Activated T-helper 1 cell treated with anti-CD3 and anti-CD28 coated beads, Interleukin-12 subunit alpha, Interleukin-12 subunit beta, Interleukin-2, Interleukin-4 antibody, amounts not matched to agents 30 ng/mL and 10 ng/mL and 1 ng/mL, durations not matched to agents 14 hours and 24 hours and 36 hours (primary cell): Measurements from ENCODE around the gene MEF2A. TPM values are rescaled to one million over a fixed set of nuclear protein-coding genes. Genes with fewer than 3 reads are reported as not detected.
A peak's percentile ranks its signal among the peaks of the same experiment; 100 is the strongest.

ENCODE experiments used
- DNase-seq: peaks from one replicate; pipeline ENCODE4 v3.0.0; 2021; ENCODE audit warnings: low spot score
- H3K27ac Mint-ChIP-seq: one replicate; pipeline ENCODE4 v1.8.0; 2021; ENCODE audit warnings: mild to moderate bottlenecking, mixed read lengths
- H3K27me3 Mint-ChIP-seq: one replicate; pipeline ENCODE4 v1.8.0; 2022; ENCODE audit warnings: mild to moderate bottlenecking, moderate library complexity, mixed read lengths; ENCODE audit not compliant: insufficient read depth
- H3K36me3 Mint-ChIP-seq: one replicate; pipeline ENCODE4 v1.8.0; 2021; ENCODE audit warnings: low read depth, mixed read lengths
- H3K4me1 Mint-ChIP-seq: one replicate; pipeline ENCODE4 v1.8.0; 2021; ENCODE audit warnings: low read depth, mixed read lengths
- H3K4me3 Mint-ChIP-seq: one replicate; pipeline ENCODE4 v1.8.0; 2021; ENCODE audit warnings: mild to moderate bottlenecking, moderate library complexity, mixed read lengths
- H3K9me3 Mint-ChIP-seq: one replicate; pipeline ENCODE4 v1.8.0; 2021; ENCODE audit warnings: mixed read lengths
- intact Hi-C: fragments of 100-400 bp; cut with micrococcal nuclease; formaldehyde crosslinking; loops from one replicate; pipeline ENCODE4 v1.15.1; 2024
- total RNA-seq: library from RNA; stranded (reverse); gene quantifications from 2 replicates; pipeline ENCODE4 v1.2.3, GENCODE V29; 2022

The MEF2A gene
- total RNA-seq, 1 donor from 2014 or later = 27.4 TPM

DNA sequence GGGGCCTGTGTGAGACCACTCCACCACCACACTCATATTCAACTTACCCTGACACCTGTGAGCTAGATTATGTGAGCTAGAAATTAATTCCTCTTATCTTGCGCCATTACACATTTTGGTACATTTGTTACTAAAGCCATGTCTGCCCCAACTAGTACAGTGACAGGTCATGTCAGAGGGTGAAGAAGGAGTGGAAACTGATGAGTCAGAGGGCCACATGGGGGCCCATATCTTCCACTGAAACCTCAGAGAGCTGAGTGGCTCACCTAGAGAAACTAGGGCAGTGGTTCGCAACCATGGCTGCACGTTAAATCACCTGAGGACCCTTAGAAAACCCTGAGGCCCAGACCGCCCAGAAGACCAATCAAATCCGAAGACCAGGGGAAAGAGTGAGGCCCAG lies 15.7 kb upstream of the MEF2A start:
- intact Hi-C loops = loop anchor here (5.0 kb wide), 1 partner anchor 48 kb away; no protein-coding TSS in a partner anchor
- Mint-ChIP-seq H3K4me3 (no peak overlapping the region), H3K4me1 (peaks cover 8% of the 10 kb centered on the region), H3K9me3 (peaks cover 2% of the 10 kb centered on the region), H3K27ac (peak overlapping the region; percentile 43), H3K36me3 (no peaks in the 10 kb centered on the region), H3K27me3 (peaks cover 3% of the 10 kb centered on the region)
- no peak for DNase-seq

GRCh38 chr15:99552111-99552510 lies 13.7 kb upstream of the MEF2A start:
- no peaks in the 10 kb centered on the region for H3K36me3 Mint-ChIP-seq
- peaks cover 6% of the 10 kb centered on the region for H3K27me3 Mint-ChIP-seq
- intact Hi-C loops = loop anchor here (5.0 kb wide), 1 partner anchor 50 kb away; no protein-coding TSS in a partner anchor
- no peak overlapping the region for H3K27ac Mint-ChIP-seq
- peaks cover 2% of the 10 kb centered on the region for H3K9me3 Mint-ChIP-seq
- H3K4me3 Mint-ChIP-seq = no peak overlapping the region
- peaks cover 8% of the 10 kb centered on the region for H3K4me1 Mint-ChIP-seq
- no peak for DNase-seq

DNA sequence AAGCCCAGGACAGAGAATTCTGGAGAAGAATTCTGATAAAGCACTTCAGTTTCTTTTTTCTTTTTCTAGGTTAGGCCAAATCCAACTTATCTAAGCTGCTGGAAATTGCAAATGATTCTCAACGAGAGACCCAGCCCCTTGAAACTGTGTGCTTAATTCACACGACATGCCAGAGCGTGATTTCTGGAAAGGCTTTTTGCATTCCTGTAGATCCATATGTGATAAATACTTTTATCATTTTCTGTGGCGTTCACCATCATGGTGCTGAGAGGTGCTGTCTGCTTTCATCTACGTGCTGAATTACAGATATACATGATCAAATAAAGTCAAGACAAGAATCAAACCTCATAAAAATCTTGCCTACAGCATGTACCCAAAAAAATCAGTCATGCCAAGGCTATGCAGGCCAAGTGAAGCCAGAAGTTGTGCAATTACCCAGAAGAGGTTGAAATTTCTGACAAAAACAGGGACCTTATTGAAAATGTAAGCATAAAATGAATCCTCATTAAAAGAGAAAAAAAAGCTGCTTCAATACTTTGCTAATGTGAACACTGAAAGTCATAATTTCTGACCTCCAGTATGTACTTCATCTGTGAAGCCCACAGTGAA lies 10.8 kb upstream of the MEF2A start:
- Mint-ChIP-seq H3K4me1 (peaks cover 5% of the 10 kb centered on the region), H3K27ac (no peak overlapping the region), H3K36me3 (no peaks in the 10 kb centered on the region), H3K27me3 (peaks cover 7% of the 10 kb centered on the region), H3K9me3 (peaks cover 2% of the 10 kb centered on the region), H3K4me3 (no peak overlapping the region)
- intact Hi-C loops = loop anchor here (5.0 kb wide), 1 partner anchor 53 kb away; no protein-coding TSS in a partner anchor
- no peak for DNase-seq

- intact Hi-C loops = no loop called here
- Mint-ChIP-seq H3K4me1 (no peaks in the 10 kb centered on the region), H3K4me3 (no peak overlapping the region), H3K36me3 (no peaks in the 10 kb centered on the region), H3K9me3 (no peaks in the 10 kb centered on the region), H3K27ac (no peak overlapping the region), H3K27me3 (peaks cover 7% of the 10 kb centered on the region)
- no peak for DNase-seq
Observed at GRCh38 chr15:99556011-99556410, 9.8 kb upstream of the MEF2A start.

- Mint-ChIP-seq H3K27ac (no peak overlapping the region), H3K36me3 (no peaks in the 10 kb centered on the region), H3K4me3 (no peak overlapping the region), H3K4me1 (no peaks in the 10 kb centered on the region), H3K9me3 (no peaks in the 10 kb centered on the region), H3K27me3 (peaks cover 7% of the 10 kb centered on the region)
- intact Hi-C loops = no loop called here
- no peak for DNase-seq
Observed at GRCh38 chr15:99556578-99556977, 9.2 kb upstream of the MEF2A start.

GRCh38 chr15:99558084-99558483 lies 7.7 kb upstream of the MEF2A start:
- Mint-ChIP-seq H3K36me3 (no peaks in the 10 kb centered on the region), H3K27ac (no peak overlapping the region), H3K27me3 (peaks cover 7% of the 10 kb centered on the region), H3K4me1 (peaks cover 12% of the 10 kb centered on the region), H3K9me3 (no peaks in the 10 kb centered on the region), H3K4me3 (no peak overlapping the region)
- no peak for DNase-seq
- intact Hi-C loops = no loop called here

GRCh38 chr15:99558571-99558970 lies 7.2 kb upstream of the MEF2A start:
- Mint-ChIP-seq H3K27me3 (peaks cover 7% of the 10 kb centered on the region), H3K9me3 (no peaks in the 10 kb centered on the region), H3K4me1 (peaks cover 12% of the 10 kb centered on the region), H3K27ac (no peak overlapping the region), H3K4me3 (no peak overlapping the region), H3K36me3 (no peaks in the 10 kb centered on the region)
- no peak for DNase-seq
- intact Hi-C loops = no loop called here

DNA sequence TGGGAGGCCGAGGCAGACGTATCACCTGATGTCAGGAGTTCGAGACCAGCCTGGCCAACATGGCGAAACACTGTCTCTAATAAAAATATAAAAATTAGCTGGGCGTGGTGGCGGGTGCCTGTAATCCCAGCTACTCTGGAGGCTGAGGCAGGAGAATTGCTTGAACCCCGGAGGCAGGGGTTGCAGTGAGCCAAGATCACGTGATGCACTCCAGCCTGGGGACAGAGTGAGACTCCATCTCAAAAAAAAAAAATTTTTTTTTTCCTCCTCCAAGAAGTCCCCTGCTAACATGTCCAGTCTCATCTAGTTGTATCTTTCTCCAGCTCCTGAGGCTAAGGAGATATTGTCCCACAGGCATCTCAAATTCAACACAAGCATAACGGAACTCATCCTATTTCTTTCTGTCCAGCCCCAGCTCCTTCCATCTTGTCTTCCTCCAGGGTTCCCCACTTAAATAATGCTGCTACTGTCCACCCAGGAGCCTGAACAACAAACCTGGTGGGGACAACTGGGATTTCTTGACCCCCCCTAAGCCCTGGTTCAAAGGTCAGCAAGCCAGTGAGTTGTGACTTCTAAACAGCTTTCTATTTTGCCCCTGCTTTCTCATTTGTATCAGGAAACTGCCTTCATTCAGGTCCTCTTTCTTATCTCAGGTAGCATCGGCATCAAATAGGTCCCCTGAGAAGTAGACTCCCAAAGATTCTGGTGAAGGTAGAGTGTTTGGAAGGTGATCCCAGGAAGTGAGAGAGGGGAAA lies 4.1 kb upstream of the MEF2A start:
- Mint-ChIP-seq H3K9me3 (no peaks in the 10 kb centered on the region), H3K4me1 (peaks cover 14% of the 10 kb centered on the region), H3K27ac (no peak overlapping the region), H3K36me3 (no peaks in the 10 kb centered on the region), H3K27me3 (peaks cover 9% of the 10 kb centered on the region), H3K4me3 (no peak overlapping the region)
- DNase-seq = no peak
- intact Hi-C loops = loop anchor here (10.0 kb wide), 1 partner anchor 1043 kb away; the partner anchor contains the start of genes ASB7 and LINS1

GRCh38 chr15:99562238-99562637 lies 3.5 kb upstream of the MEF2A start:
- no peaks in the 10 kb centered on the region for H3K36me3 Mint-ChIP-seq
- H3K4me3 Mint-ChIP-seq = no peak overlapping the region
- DNase-seq = no peak
- no peak overlapping the region for H3K27ac Mint-ChIP-seq
- H3K9me3 Mint-ChIP-seq = no peaks in the 10 kb centered on the region
- intact Hi-C loops = loop anchor here (10.0 kb wide), 1 partner anchor 1043 kb away; the partner anchor contains the start of genes ASB7 and LINS1
- H3K4me1 Mint-ChIP-seq = peaks cover 20% of the 10 kb centered on the region
- H3K27me3 Mint-ChIP-seq = peaks cover 9% of the 10 kb centered on the region

DNA sequence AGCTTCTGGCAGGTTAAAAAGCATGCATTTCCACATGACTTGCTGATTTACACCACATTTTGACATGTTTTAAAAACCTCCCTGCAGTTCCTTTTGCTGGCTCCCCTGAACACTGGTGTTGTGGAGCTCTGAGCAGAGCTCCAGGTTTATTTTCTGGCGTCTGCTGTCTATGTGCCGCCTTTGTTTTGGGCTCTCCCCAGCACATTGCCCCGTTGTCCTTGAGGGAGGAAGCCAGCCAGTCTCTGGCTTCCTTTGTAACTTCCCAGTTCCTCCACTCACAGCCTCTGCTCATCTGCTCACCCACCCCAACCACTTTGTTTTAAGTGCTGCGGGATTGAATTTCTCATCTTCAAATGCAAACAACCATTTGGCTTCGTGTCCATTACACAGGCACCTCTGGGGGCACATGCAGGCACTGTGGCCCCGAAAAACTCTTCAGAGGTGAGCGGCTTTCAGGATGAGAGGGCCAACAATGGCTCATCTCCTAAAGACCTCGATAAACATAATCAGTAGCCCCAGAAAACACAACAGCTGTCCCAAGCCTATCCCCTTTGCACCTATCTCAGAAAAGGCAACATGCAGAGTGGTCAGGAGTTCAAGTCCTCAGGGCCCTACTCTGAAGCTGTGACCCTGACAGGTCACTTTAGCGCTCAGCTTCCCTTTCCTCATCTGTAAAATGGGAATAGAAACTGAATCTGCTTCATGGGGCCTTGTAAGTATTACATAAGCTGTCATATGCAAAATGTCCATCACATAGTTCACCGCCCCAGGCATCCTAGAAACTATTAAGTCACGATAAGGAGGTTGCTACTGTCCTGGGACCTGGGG lies 1.3 kb upstream of the MEF2A start:
- H3K4me3 Mint-ChIP-seq = peak overlapping the region; percentile 70
- H3K36me3 Mint-ChIP-seq = peaks cover 7% of the 10 kb centered on the region
- H3K4me1 Mint-ChIP-seq = peaks cover 36% of the 10 kb centered on the region
- peak overlapping the region; percentile 51 for H3K27ac Mint-ChIP-seq
- no peak for DNase-seq
- H3K27me3 Mint-ChIP-seq = peaks cover 4% of the 10 kb centered on the region
- no peaks in the 10 kb centered on the region for H3K9me3 Mint-ChIP-seq
- intact Hi-C loops = loop anchor here (1.0 to 10.0 kb wide), 9 partner anchors 53 to 1040 kb away; partner anchors contain the start of genes ASB7, LINS1, LRRC28 and LYSMD4

- Mint-ChIP-seq H3K4me1 (peaks cover 36% of the 10 kb centered on the region), H3K36me3 (peaks cover 7% of the 10 kb centered on the region), H3K27me3 (peaks cover 4% of the 10 kb centered on the region), H3K27ac (peak overlapping the region; percentile 51), H3K9me3 (no peaks in the 10 kb centered on the region), H3K4me3 (no peak overlapping the region)
- intact Hi-C loops = loop anchor here (1.0 to 10.0 kb wide), 9 partner anchors 52 to 1040 kb away; partner anchors contain the start of genes ASB7, LINS1, LRRC28 and LYSMD4
- DNase-seq = no peak
Observed at GRCh38 chr15:99565049-99565298, 810 bp upstream of the MEF2A start.

- H3K27ac Mint-ChIP-seq = peak overlapping the region; percentile 90
- peaks cover 4% of the 10 kb centered on the region for H3K27me3 Mint-ChIP-seq
- H3K4me3 Mint-ChIP-seq = peak overlapping the region; percentile 98
- H3K4me1 Mint-ChIP-seq = peaks cover 39% of the 10 kb centered on the region
- H3K36me3 Mint-ChIP-seq = peaks cover 7% of the 10 kb centered on the region
- H3K9me3 Mint-ChIP-seq = no peaks in the 10 kb centered on the region
- peak; percentile 11 for DNase-seq
- intact Hi-C loops = loop anchor here (5.0 to 10.0 kb wide), 4 partner anchors 51 to 1038 kb away; partner anchors contain the start of genes ASB7 and LINS1
Observed at GRCh38 chr15:99566157-99566897, 543 bp downstream of the MEF2A start.
